DOHH2 (cell line): ENCODE data around the gene EIPR1.

Experiments
- H3F3A ChIP-seq: fragments of 200-600 bp; sonication (generic), shearing (Covaris generic); 2 replicates; pipeline ENCODE4 v1.6.0; 2016; ENCODE audit warnings: antibody characterized with exemption, mild to moderate bottlenecking; ENCODE audit not compliant: control insufficient read depth, insufficient read depth
- H3K27ac ChIP-seq: fragments of 200-600 bp; sonication (generic); 2 replicates; pipeline ENCODE4 v1.5.1; 2014; ENCODE audit warnings: low read depth, mild to moderate bottlenecking, low read length, moderate library complexity
- H3K27me3 ChIP-seq: fragments of 200-600 bp; sonication (generic); 2 replicates; pipeline ENCODE4 v1.6.1; 2014; ENCODE audit warnings: mild to moderate bottlenecking, low read length, mixed read lengths; ENCODE audit not compliant: control insufficient read depth
- H3K36me3 ChIP-seq: fragments of 200-600 bp; sonication (generic); 2 replicates; pipeline ENCODE4 v1.6.1; 2014; ENCODE audit warnings: mild to moderate bottlenecking, low read length, moderate library complexity, mixed read lengths; ENCODE audit not compliant: control insufficient read depth
- H3K4me1 ChIP-seq: fragments of 200-600 bp; sonication (generic); 2 replicates; pipeline ENCODE4 v1.6.1; 2014; ENCODE audit warnings: mild to moderate bottlenecking, low read length, mixed read lengths; ENCODE audit not compliant: control insufficient read depth
- H3K4me2 ChIP-seq: fragments of 200-600 bp; sonication (generic); 2 replicates; pipeline ENCODE4 v1.6.0; 2014; ENCODE audit warnings: mild to moderate bottlenecking, low read length, moderate library complexity
- H3K4me3 ChIP-seq: fragments of 200-600 bp; sonication (generic); 2 replicates; pipeline ENCODE4 v1.5.1; 2014; ENCODE audit warnings: mild to moderate bottlenecking, low read length, mixed read lengths
- H3K79me2 ChIP-seq: fragments of 200-600 bp; sonication (generic); 2 replicates; pipeline ENCODE4 v1.6.1; 2014; ENCODE audit warnings: mild to moderate bottlenecking, low read length, mixed read lengths; ENCODE audit not compliant: control insufficient read depth
- H3K9me2 ChIP-seq: fragments of 200-600 bp; sonication (generic); replicated peaks from 2 replicates; pipeline ENCODE4 v1.6.1; 2014; ENCODE audit warnings: mild to moderate bottlenecking, low read length, mixed read lengths; ENCODE audit not compliant: control insufficient read depth
- H3K9me3 ChIP-seq: fragments of 200-600 bp; sonication (generic); 2 replicates; pipeline ENCODE4 v1.6.1; 2014; ENCODE audit warnings: antibody characterized with exemption, low read length, mixed read lengths; ENCODE audit not compliant: control insufficient read depth, insufficient read depth
- H4K20me1 ChIP-seq: fragments of 200-600 bp; sonication (generic); 2 replicates; pipeline ENCODE4 v1.6.0; 2014; ENCODE audit warnings: low read depth, mild to moderate bottlenecking, antibody characterized with exemption, low read length, moderate library complexity; ENCODE audit not compliant: control insufficient read depth, insufficient read depth
- CTCF ChIP-seq: fragments of 200-600 bp; sonication (generic); IDR thresholded peaks from one replicate; pipeline ENCODE4 v1.5.1; 2014; ENCODE audit warnings: antibody characterized with exemption, mild to moderate bottlenecking, low read depth, low read length; ENCODE audit not compliant: poor library complexity, severe bottlenecking
- EZH2phosphoT487 ChIP-seq: fragments of 200-600 bp; sonication (generic); IDR thresholded peaks from 2 replicates; pipeline ENCODE4 v1.6.1; 2017; ENCODE audit warnings: borderline replicate concordance, mild to moderate bottlenecking, antibody characterized with exemption, low read length, moderate library complexity, mixed read lengths

Gene EIPR1

DNA sequence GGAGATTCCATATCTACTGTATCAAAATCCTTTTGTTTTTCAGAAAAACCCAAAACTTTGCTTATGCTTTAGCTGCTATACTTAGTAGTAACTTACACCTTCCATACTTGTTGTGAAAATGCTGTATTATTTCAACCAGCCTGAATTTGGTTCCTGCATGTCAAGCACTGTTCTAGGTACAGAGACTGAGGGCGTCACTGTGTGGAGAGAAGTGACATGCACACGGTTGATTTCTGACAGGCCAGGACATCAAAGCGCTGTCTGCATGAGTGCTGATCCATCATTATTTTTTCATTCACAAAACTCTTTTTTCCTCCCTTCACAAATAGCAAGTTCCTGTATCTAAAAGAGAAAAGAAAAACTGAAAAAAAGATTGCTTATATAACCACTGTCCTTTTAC is 33.5 kb upstream of the EIPR1 start:
- H3K36me3 ChIP-seq, result peaks cover 26% of the 10 kb centered on the region
- H3K9me3 ChIP-seq, result no peaks in the 10 kb centered on the region
- H3K4me3 ChIP-seq, result no peak overlapping the region
- no peak overlapping the region for H3K27ac ChIP-seq
- H3K79me2 ChIP-seq, result peaks cover 6% of the 10 kb centered on the region
- H3K4me1 ChIP-seq, result peaks cover 12% of the 10 kb centered on the region
- no peaks in the 10 kb centered on the region for H4K20me1 ChIP-seq
- no peaks in the 10 kb centered on the region for H3K9me2 ChIP-seq
- H3F3A ChIP-seq, result no peaks in the 10 kb centered on the region
- no peak for TF ChIP-seq EZH2phosphoT487
- no peak for TF ChIP-seq CTCF
- H3K4me2 ChIP-seq, result no peak overlapping the region
- H3K27me3 ChIP-seq, result no peaks in the 10 kb centered on the region

- Histone ChIP-seq H3K9me2 (no peaks in the 10 kb centered on the region), H3K27me3 (no peaks in the 10 kb centered on the region), H3F3A (no peaks in the 10 kb centered on the region), H3K4me1 (peaks cover 12% of the 10 kb centered on the region), H3K79me2 (peaks cover 8% of the 10 kb centered on the region), H3K9me3 (no peaks in the 10 kb centered on the region), H3K4me2 (no peak overlapping the region), H3K36me3 (peaks cover 32% of the 10 kb centered on the region), H3K27ac (no peak overlapping the region), H4K20me1 (no peaks in the 10 kb centered on the region), H3K4me3 (no peak overlapping the region)
- no peak for TF ChIP-seq EZH2phosphoT487
- TF ChIP-seq CTCF, result no peak
These were observed 32.1 kb upstream of the EIPR1 start for GRCh38 chr2:3409627-3410170.

GRCh38 chr2:3408781-3409180 is 31.2 kb upstream of the EIPR1 start:
- no peak overlapping the region for H3K27ac ChIP-seq
- H3K79me2 ChIP-seq, result peaks cover 9% of the 10 kb centered on the region
- TF ChIP-seq EZH2phosphoT487 (no peak), CTCF (no peak)
- no peaks in the 10 kb centered on the region for H4K20me1 ChIP-seq
- H3F3A ChIP-seq, result no peaks in the 10 kb centered on the region
- no peak overlapping the region for H3K4me2 ChIP-seq
- peaks cover 15% of the 10 kb centered on the region for H3K4me1 ChIP-seq
- H3K27me3 ChIP-seq, result no peaks in the 10 kb centered on the region
- H3K9me2 ChIP-seq, result no peaks in the 10 kb centered on the region
- H3K4me3 ChIP-seq, result no peak overlapping the region
- H3K36me3 ChIP-seq, result peaks cover 32% of the 10 kb centered on the region
- H3K9me3 ChIP-seq, result no peaks in the 10 kb centered on the region
